Thoracic aorta (tissue), 2 donors: ENCODE results near the gene RNPEPL1. TPM values are rescaled to one million over a fixed set of nuclear protein-coding genes. Genes with fewer than 3 reads are reported as not detected.

Experiments
- ATAC-seq: fragments of 150-250 bp; one replicate; pipeline ENCODE4 v1.8.0; 2017; ENCODE audit warnings: low read depth; ENCODE audit not compliant: insufficient number of reproducible peaks, low FRiP score
- DNase-seq: peaks from one replicate; pipeline ENCODE4 v3.0.0-alpha.2; 2020; ENCODE audit warnings: low spot score
- H3K27ac ChIP-seq, 2 donors: fragments of 200-600 bp; sonication (generic); 1 replicate in 1 of 2; 2 replicates in 1 of 2; pipeline ENCODE4 v1.5.1; 2016; ENCODE audit warnings: mild to moderate bottlenecking in 2 of 2, moderate library complexity in 2 of 2
- H3K27me3 ChIP-seq: fragments of 200-600 bp; sonication (generic); replicated peaks from 2 replicates; pipeline ENCODE4 v1.6.0; 2016; ENCODE audit warnings: mild to moderate bottlenecking; ENCODE audit not compliant: insufficient read depth
- H3K36me3 ChIP-seq: fragments of 200-600 bp; sonication (generic); one replicate; pipeline ENCODE4 v1.5.1; 2016
- H3K4me1 ChIP-seq, 2 donors: fragments of 200-600 bp; sonication (generic); 1 replicate in 1 of 2; 2 replicates in 1 of 2; pipeline versions ENCODE4 v1.5.1 to v1.6.0; 2016; ENCODE audit warnings: low read depth in 2 of 2, mild to moderate bottlenecking in 1 of 2; ENCODE audit not compliant: control insufficient read depth in 1 of 2
- H3K4me3 ChIP-seq: fragments of 200-600 bp; sonication (generic); 2 replicates; pipeline ENCODE4 v1.5.1; 2016; ENCODE audit warnings: mild to moderate bottlenecking
- H3K9me3 ChIP-seq: fragments of 200-600 bp; sonication (generic); 2 replicates; pipeline ENCODE4 v1.5.1; 2016
- total RNA-seq, 2 donors: library from RNA; depleted of rRNA; stranded (reverse); fragments of >200 nt; gene quantifications; one replicate each; pipeline versions ENCODE4 v1.1.0 to v1.2.3, GENCODE V29; 2016
- TF ChIP-seq, protein P1 (sequence below): fragments of 200-600 bp; sonication (generic); IDR thresholded peaks from one replicate; pipeline ENCODE4 v1.5.1; 2019; ENCODE audit warnings: antibody characterized with exemption

The RNPEPL1 gene
- total RNA-seq, 2 donors from 2014 or later = 71.1 to 101 TPM

- TF ChIP-seq, protein P1, sequence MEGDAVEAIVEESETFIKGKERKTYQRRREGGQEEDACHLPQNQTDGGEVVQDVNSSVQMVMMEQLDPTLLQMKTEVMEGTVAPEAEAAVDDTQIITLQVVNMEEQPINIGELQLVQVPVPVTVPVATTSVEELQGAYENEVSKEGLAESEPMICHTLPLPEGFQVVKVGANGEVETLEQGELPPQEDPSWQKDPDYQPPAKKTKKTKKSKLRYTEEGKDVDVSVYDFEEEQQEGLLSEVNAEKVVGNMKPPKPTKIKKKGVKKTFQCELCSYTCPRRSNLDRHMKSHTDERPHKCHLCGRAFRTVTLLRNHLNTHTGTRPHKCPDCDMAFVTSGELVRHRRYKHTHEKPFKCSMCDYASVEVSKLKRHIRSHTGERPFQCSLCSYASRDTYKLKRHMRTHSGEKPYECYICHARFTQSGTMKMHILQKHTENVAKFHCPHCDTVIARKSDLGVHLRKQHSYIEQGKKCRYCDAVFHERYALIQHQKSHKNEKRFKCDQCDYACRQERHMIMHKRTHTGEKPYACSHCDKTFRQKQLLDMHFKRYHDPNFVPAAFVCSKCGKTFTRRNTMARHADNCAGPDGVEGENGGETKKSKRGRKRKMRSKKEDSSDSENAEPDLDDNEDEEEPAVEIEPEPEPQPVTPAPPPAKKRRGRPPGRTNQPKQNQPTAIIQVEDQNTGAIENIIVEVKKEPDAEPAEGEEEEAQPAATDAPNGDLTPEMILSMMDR = no peak
- no peaks in the 10 kb centered on the region for H3K36me3 ChIP-seq
- no peak overlapping the region for H3K27ac ChIP-seq
- no peaks in the 10 kb centered on the region for H3K9me3 ChIP-seq
- H3K4me1 ChIP-seq = no peaks in the 10 kb centered on the region
- H3K27me3 ChIP-seq = no peaks in the 10 kb centered on the region
- DNase-seq = no peak
- H3K4me3 ChIP-seq = no peak overlapping the region
- no peak for ATAC-seq
Observed at GRCh38 chr2:240627736-240628506, 59.6 kb downstream of the RNPEPL1 start.

GRCh38 chr2:240628507-240628807 is 60.2 kb downstream of the RNPEPL1 start:
- TF ChIP-seq, protein P1 = no peak
- H3K27ac ChIP-seq = no peak overlapping the region
- no peaks in the 10 kb centered on the region for H3K9me3 ChIP-seq
- DNase-seq (no peak), ATAC-seq (no peak)
- no peak overlapping the region for H3K4me3 ChIP-seq
- H3K36me3 ChIP-seq = no peaks in the 10 kb centered on the region
- H3K27me3 ChIP-seq = no peaks in the 10 kb centered on the region
- no peaks in the 10 kb centered on the region for H3K4me1 ChIP-seq

GRCh38 chr2:240628808-240629618 is 60.7 kb downstream of the RNPEPL1 start:
- H3K4me3 ChIP-seq = no peak overlapping the region
- DNase-seq = no peak
- H3K27ac ChIP-seq = no peak overlapping the region
- H3K9me3 ChIP-seq = no peaks in the 10 kb centered on the region
- H3K36me3 ChIP-seq = no peaks in the 10 kb centered on the region
- TF ChIP-seq, protein P1 = no peak
- no peak for ATAC-seq
- H3K4me1 ChIP-seq = no peaks in the 10 kb centered on the region
- no peaks in the 10 kb centered on the region for H3K27me3 ChIP-seq

- TF ChIP-seq, protein P1 = no peak
- Histone ChIP-seq H3K4me1 (no peaks in the 10 kb centered on the region), H3K4me3 (no peak overlapping the region), H3K27me3 (no peaks in the 10 kb centered on the region), H3K9me3 (no peaks in the 10 kb centered on the region), H3K36me3 (no peaks in the 10 kb centered on the region), H3K27ac (no peak overlapping the region)
- DNase-seq (no peak), ATAC-seq (no peak)
Observed at GRCh38 chr2:240629619-240629967, 61.3 kb downstream of the RNPEPL1 start.

- Histone ChIP-seq H3K27ac (no peak overlapping the region), H3K36me3 (no peaks in the 10 kb centered on the region), H3K4me3 (no peak overlapping the region), H3K9me3 (no peaks in the 10 kb centered on the region), H3K27me3 (no peaks in the 10 kb centered on the region), H3K4me1 (no peaks in the 10 kb centered on the region)
- DNase-seq (no peak), ATAC-seq (no peak)
- TF ChIP-seq, protein P1 = no peak
Observed at GRCh38 chr2:240629968-240630770, 61.9 kb downstream of the RNPEPL1 start.
